Subcutaneous adipose tissue (tissue), 4 donors: Measurements from ENCODE around the gene MOB3B. TPM values are rescaled to one million over a fixed set of nuclear protein-coding genes. Genes with fewer than 3 reads are reported as not detected.

Source experiments
- CTCF ChIP-seq: fragments of 450-650 bp; IDR thresholded peaks from one replicate; pipeline ENCODE4 v1.5.1; 2016; ENCODE audit warnings: low read depth, mild to moderate bottlenecking, control low read depth, antibody characterized with exemption, moderate library complexity
- total RNA-seq, 4 donors: library from RNA; depleted of rRNA; stranded (reverse); fragments of >200 nt; gene quantifications; one replicate each; pipeline ENCODE4 v1.1.0, GENCODE V29; 2016

The MOB3B gene
- total RNA-seq, 4 donors from 2014 or later: 11.9 to 13.4 (median 12.6) TPM

- no peak for TF ChIP-seq CTCF
These were observed 102.9 kb downstream of the MOB3B start for GRCh38 chr9:27426511-27427271.

- TF ChIP-seq CTCF: no peak
These were observed 103.6 kb downstream of the MOB3B start for GRCh38 chr9:27425827-27426510.

- no peak for TF ChIP-seq CTCF
These were observed 105.5 kb downstream of the MOB3B start for GRCh38 chr9:27423915-27424710.

- no peak for TF ChIP-seq CTCF
These were observed 107.3 kb downstream of the MOB3B start for GRCh38 chr9:27422279-27422834.

- no peak for TF ChIP-seq CTCF
These were observed 108.0 kb downstream of the MOB3B start for GRCh38 chr9:27421577-27421976.

- TF ChIP-seq CTCF: no peak
These were observed 115.3 kb downstream of the MOB3B start for GRCh38 chr9:27414220-27414761.
